Panc1 (cell line): ENCODE results near the gene SEPHS2.

Experiments used
- REST ChIP-seq, 2 experiments: IDR thresholded peaks; 2 replicates each; pipeline ENCODE4 v1.6.1; 2011 to 2012; ENCODE audit warnings: low read depth in 2 of 2, control low read depth in 1 of 2, low read length in 1 of 2, mild to moderate bottlenecking in 1 of 2, moderate library complexity in 1 of 2; ENCODE audit not compliant: insufficient read depth in 1 of 2
- TF ChIP-seq, protein P1 (sequence below): fragments of 450-650 bp; IDR thresholded peaks from 2 replicates; pipeline ENCODE4 v1.5.1; 2017; ENCODE audit warnings: mild to moderate bottlenecking

- TF ChIP-seq REST (IDR thresholded peaks at IDR 0.05; ENCODE audit: insufficient read depth in 1 of 2, low read depth in 2 of 2, low read length in 1 of 2), result no peak
- TF ChIP-seq, protein P1, sequence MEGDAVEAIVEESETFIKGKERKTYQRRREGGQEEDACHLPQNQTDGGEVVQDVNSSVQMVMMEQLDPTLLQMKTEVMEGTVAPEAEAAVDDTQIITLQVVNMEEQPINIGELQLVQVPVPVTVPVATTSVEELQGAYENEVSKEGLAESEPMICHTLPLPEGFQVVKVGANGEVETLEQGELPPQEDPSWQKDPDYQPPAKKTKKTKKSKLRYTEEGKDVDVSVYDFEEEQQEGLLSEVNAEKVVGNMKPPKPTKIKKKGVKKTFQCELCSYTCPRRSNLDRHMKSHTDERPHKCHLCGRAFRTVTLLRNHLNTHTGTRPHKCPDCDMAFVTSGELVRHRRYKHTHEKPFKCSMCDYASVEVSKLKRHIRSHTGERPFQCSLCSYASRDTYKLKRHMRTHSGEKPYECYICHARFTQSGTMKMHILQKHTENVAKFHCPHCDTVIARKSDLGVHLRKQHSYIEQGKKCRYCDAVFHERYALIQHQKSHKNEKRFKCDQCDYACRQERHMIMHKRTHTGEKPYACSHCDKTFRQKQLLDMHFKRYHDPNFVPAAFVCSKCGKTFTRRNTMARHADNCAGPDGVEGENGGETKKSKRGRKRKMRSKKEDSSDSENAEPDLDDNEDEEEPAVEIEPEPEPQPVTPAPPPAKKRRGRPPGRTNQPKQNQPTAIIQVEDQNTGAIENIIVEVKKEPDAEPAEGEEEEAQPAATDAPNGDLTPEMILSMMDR, result no peak
Observed at GRCh38 chr16:30470632-30470995, 24.9 kb upstream of the SEPHS2 start.
